ENCODE results near the gene SQSTM1.

DNA sequence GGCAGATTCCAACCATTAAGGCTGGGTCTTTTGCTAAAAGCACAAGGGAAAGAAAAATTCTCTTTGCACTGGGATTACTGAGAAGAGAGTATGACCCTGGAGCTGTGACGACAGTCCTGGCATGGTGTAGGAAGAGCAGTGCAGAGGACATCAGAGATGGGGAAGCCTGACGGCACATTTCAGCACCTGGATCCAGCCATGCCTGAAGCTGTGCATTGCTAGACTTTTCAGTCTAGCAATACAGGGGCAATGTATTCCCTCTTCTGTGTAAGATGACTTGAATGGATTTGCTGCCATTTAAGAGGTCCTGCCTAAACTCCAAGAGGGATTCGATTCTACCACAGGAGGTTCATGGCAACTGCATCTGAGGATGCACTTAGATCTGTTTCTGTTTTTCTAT is 50.2 kb downstream of the SQSTM1 start:
- TF ChIP-seq EZH2 (IDR thresholded peaks at IDR 0.05) (no peak), CTCF (IDR thresholded peaks at IDR 0.05) (no peak), EZH2phosphoT487 (IDR thresholded peaks at IDR 0.05) (no peak)

Data from neural progenitor cell (in vitro differentiated cells).